Hypothalamus (tissue), 51 donors: Measurements from ENCODE around the gene ACSL5.
"Not testable (repeated sequence)": the region's sequence is repeated elsewhere in the genome, so short reads cannot be mapped to it uniquely, and the experiment has no call there.

Experiments
- DNase-seq, 51 donors: peaks; one replicate each; lab custom pipeline; 2025; lab: John Stamatoyannopoulos, UW

ACSL5 gene

DNA sequence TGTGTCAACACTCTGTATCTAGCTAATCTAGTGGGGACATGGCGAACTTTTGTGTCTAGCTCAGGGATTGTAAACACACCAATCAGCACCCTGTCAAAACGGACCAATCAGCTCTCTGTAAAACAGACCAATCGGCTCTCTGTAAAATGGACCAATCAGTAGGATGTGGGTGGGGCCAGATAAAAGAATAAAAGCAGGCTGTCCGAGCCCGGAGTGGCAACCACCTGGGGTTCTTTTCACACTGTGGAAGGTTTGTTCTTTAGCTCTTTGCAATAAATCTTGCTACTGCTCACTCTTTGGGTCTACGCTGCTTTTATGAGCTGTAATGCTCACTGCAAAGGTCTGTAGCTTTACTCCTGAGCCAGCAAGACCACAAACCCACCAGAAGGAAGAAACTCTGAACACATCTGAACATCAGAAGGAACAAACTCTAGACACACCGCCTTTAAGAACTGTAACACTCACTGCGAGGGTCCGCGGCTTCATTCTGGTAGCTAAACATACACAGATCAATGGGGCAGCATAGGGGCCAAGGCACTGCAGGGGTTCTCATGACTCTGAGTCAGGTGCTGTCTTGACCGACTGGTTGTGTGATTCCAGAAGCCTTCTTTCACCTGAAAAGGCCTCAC, 1.6 kb upstream of the ACSL5 start:
- DNase-seq = not testable (repeated sequence)

DNA sequence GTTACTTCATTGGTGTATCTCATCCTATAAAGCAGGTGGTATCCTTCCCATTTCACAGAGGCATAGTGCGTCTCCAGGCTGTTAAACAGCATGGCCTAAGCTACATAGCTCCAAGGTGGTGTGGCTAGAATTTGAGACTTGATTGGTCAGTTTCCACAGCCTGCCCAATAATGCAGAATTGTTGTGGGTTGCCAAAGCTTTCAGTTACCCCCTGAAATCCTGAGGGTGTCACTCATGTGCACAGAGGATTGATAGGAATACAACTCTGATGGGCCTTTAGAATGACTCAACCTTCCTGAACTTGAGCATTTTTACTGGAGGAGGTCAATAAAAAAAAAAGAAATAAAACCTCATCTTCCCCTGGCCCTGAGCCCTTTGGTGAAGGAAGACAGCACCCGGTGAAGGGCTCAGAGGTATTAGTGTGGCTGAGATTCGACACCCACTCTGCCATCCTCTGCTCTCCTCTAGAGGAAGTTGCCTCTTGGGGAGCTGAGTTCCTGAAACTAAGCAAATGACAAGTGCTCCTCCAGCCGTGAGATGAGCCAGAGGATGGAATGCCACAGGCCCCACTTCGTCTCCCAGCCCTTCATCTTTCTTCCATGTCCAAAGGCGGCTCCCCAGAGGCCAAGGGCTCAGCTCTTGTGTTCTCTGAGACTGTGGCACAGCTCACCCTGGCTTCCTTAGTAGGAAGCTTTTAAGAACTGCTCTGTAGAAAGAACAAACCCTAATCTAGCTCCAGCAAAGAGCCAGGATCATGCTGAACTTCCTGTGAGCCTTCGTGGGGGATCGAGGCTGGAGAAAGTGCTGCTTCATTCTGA, 1.0 kb downstream of the ACSL5 start:
- no peak for DNase-seq

DNA sequence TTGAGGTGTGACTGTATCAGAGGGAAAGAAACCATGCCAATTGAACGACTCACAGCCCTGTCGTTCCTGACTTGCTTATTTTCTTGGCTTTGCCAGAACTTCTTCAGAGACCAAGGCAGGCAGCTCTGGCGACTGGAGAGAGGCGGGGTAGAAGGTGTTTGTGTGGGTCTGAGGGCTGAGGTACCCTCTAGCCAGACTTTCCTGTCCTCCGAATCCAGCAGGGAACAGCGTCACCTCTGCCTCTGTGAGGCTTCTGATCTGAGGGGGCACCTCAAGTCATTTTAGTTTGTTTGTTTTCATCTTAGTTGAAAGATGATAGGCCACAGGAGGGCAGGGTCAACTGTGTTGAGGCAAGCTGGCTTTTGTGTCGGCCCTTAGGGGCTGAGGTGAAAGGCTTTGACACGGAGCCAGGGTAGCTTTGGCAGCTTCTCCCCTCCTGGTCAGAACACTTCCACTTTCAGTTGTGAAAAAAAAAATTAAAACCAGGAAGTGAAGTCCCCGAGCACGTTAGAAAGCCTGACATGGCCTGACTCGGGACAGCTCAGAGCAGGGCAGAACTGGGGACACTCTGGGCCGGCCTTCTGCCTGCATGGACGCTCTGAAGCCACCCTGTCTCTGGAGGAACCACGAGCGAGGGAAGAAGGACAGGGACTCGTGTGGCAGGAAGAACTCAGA, 1.9 kb downstream of the ACSL5 start:
- DNase-seq = peak in 8 of 51 donors; percentile 2 to 14 (median 6)

DNA sequence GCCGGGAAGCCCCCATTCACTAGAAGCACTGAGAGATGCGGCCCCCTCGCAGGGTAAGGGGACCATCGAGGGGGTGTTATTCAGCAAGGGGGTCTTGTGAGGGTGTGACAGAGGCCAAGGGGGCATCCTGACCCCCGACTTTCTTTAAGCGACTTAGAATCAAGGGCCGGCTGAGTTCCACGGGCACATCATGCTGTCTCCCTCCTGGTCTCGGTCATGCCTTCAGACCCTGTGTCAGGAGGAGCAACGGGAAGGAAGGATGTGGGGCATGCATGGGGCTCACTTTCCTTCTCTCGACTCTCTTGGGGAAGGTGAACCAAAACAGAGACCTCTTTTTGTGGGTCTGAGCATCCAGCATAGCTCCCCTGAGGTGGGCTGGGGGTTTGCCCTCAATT, 2.5 kb downstream of the ACSL5 start:
- DNase-seq = no peak

DNA sequence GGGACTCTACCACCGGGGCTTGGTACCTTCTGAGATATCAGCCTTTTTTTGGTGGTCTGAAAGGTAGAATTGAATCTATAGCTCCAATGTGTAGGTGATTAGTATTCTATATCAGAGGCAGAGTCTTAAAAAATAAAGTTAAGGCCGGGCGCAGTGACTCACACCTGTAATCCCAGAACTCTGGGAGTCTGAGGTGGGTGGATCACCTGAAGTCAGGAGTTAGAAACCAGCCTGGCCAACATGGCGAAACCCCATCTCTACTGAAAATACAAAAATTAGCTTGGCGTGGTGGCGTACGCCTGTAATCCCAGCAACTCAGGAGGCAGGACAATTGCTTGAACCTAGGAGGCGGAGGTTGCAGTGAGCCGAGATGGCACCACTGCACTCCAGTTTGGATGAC, 3.2 kb downstream of the ACSL5 start:
- DNase-seq = not testable (repeated sequence)

DNA sequence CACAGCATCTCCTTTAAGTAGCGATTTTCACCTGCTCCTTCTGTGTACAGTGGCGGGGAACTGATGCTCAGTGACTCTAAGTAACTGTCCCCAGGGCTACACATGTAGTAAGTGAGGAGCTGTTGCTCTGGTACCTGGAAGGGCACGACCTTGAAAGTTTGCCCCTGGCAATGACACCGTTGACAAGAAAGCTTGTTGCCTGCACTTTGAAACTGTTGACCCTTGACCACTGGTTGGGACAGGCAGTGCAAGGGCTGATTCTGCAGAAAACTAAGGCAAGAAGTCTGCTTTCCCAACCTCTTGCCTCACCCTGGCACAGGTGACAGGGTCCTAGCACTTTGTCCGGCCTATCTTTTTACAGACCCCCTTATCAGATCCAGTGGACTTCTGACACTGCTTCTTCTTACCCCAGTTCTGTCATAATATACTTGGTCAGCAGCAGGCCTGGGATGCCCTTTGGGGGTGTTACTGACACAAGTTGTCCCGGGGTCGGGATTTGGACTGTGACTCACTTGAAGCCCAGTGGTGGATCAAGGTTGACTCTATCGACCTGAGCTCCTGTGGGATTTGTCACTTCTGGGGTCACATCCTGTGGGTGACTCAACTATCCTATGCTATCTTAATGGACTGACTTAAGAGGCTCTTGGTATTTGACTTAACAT, 5.8 kb downstream of the ACSL5 start:
- no peak for DNase-seq

DNA sequence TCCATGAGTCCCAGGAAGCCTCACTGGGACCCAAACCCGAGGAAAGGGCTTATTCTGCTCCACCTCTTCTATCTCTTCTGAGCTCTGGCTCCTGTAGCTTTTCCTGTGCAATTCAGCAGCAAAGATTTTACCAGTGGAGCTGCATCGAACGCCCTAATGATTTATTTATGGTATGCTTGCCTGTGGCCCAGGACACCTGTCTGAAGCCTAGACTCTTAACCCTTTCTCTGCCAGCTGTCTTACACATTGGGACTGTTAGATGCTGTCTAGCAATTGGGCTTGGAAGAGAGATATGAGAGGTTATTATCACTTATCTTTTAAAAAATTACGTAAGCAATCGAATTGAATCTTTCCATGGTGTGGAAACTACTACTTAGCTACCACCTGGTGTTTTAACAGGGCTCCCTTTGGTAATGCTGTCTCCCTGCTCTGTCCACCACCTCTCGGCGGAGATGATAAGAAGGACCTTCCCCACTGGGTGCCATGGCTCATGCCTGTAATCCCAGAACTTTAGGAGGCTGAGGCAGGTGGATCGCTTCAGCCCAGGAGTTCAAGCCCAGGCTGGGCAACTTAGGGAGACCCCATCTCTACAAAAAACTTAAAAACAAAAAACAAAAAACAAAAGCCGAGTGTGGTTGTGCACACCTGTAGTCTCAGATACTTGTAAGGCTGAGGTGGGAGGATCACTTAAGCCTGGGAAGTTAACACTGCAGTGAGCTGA, 8.8 kb downstream of the ACSL5 start:
- DNase-seq = no peak

DNA sequence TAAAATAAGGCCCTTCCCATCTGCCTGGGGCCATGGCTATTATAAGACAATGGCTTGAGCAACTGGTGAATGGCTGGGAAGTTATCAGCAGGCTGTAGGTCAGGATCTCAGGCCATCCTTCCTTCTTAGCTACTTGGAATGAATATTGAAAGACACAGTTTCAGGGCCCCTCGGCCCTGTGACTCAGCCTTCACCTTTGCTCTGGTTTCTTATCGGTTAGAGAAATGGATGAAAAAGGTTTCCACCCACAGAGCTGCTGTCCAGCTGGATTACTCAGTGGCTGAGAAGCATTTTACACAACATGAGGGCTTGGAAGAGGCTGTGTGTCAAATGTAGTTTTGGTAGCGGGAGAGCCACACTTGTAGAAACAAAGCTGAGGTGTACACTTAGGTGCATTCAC, 9.4 kb downstream of the ACSL5 start:
- no peak for DNase-seq

DNA sequence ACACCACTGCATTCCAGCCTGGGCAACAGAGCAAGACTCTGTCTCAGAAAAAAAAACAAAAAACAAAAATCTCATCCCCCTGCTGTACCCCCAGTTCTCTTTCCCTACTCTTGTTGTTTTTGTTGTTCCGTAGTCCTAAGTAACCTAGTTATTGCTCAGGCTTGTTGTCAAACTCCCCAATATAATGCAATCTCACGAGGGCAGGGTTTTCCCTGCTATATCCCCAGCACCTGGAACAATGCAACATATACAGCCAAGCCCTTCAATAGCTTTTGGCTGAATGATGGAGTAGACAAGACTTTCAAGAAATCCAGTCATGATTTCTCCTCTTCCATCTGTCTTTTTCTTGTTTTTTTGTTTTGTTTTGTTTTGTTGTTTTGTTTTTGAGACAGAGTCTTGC, 10.2 kb downstream of the ACSL5 start:
- no peak for DNase-seq

DNA sequence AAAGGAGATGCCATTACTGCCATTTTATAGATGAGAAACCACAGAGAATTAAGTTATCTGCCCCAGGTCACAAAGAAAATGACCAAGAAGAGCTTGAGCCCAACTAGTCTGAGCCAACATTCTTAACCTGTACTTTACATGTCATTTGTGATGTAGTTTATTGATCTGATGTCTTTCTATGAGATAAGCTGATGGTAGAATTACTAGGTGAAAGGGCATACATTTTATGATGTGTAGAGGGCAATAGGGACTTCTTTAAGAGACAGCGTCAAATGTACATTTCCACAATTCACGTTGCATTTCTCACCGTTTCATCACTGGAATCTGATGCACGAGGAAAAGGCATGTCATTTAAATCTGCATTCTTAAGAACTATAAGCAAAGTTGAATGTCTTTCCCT, 11.3 kb downstream of the ACSL5 start:
- DNase-seq = no peak

DNA sequence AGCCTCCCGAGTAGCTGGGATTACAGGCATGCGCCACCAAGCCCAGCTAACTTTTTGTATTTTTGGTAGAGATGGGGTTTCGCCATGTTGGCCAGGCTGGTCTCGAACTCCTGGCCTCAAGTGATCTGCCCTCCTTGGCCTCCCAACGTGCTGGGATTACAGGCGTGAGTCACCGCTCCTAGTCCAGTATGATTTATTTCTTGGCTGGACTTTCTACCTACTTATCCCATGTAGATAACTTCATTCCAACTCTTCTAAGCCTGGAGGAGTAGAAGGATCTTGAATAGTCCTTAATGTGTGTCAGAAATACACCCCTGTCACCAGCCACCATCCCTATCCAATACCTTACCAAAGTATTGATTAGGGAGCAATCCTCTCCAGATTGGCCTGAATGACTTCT, 14.1 kb downstream of the ACSL5 start:
- not testable (repeated sequence) for DNase-seq

DNA sequence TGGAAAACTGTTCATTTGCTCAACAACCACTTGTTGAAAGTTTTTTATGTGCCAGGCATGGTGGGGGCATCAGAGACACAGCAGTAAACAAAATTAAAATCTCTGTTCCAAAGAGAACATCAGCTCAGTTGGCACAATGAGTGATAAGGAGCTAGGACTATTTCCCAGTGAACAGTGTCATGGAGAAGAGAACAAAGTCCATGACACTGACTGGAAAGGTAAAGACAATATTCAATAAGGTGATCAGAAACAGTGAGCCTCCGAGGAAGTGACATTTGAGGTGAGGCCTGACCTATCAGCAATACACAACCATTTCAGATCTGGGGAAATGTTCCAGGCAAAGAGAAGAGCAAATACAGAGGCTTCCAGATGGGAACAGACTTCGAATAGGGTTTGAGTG, 14.6 kb downstream of the ACSL5 start:
- DNase-seq = no peak

DNA sequence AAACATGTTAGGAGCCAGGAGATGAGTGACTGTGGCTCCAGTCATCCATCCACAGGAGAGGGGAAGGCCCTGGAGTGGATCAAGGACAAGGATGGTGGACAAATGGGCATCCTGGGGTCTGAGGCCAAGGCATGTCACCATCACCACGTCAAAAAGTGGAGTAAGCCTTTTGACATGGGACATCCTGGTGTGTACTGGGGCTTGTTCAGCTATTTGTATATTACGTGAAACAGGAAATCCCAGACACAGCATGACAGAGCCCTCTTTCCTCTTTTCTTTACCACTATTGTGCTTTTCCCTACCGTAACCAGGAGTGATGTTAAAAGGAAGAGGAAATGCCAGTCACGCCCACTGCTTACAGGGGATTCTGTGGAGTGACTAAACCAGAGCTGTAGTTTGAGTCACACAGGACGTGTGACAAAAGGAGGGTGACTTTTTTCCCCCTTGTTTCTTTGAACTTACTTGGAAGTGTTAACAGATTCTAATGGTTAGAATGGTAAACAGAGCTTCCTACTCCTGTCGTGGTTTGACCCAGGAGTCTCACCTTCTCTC, 15.4 kb downstream of the ACSL5 start:
- no peak for DNase-seq

DNA sequence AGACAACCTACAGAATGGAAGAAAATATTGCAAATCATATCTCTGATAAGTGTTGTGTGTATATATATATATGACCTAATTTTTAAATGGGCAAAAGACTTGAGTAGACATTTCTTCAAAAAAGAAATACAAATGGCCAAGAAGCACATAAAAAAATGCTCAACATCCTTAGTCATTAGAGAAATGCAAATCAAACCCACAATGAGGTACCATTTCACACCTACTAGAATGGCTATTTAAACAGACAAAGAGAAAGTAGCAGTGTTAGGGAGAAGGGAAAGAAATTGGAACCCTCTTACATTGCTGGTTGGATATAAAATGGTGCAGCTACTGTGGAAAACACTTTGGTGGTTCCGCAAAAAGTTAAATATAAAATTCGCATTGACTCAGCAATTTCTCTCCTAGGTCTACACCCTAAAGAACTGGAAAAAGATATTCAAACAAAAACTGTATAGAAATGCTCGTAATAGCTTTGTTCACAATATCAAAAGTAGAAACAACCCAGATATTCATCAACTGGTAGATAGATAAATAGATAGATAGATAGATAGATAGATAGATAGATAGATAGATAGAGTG, 16.3 kb downstream of the ACSL5 start:
- no peak for DNase-seq

DNA sequence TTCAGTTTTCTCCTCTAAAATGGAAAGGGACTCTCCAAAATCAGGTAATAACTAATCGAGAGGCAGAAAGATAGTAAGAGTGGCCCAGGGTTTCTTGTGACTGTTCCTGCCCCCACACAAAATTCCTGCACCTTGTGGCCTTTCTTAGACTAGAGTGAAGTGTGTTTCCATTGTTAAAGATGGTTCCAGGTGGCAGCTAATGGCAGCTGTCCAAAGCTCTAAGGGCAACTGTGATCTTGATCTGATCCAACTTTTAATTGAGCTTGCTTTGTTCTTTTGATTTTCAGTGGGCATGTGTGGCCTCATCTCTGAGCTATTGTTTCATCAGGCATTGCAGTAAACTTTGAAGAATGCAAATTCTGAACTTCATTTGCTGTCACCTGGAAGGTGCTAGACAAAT, 19.4 kb downstream of the ACSL5 start:
- DNase-seq = no peak

DNA sequence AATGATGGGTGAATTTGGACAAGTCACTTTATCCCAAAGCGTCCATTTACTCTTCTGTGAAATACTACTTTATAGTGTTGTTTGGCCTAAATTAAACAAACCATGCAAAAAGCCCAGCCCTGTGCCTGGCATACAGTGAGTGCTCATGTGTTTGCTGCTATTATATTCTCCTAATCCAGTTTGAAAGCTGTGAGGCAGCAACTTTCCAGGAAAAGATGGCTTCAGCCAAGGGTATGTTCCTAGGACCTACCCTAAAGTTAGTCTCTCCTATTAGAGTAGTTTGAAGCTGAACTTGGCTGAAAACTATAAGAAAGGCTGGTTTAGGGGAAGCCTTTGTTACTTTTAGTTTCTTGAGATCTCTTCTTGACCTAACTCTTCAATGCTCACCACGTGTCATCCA, 19.9 kb downstream of the ACSL5 start:
- DNase-seq = no peak

DNA sequence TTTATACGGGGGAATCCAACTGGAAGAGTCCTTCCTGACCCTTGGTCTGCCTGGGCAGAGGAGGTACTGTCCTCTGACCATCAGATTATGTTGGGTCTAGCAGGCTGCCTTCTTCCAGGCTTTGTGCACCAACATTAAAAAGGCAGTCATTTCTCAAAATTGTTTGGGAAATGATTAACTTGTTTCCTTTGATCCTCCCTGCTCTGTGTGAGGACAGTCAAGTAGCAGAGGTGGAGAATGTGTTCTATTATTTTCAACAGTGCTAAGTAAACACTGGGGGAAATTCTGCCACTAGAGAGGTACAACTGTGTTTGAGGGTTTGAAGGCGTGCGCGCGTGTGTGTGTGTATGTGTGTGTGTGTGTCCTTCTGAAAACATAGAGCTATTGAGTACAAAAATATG, 20.6 kb downstream of the ACSL5 start:
- no peak for DNase-seq

DNA sequence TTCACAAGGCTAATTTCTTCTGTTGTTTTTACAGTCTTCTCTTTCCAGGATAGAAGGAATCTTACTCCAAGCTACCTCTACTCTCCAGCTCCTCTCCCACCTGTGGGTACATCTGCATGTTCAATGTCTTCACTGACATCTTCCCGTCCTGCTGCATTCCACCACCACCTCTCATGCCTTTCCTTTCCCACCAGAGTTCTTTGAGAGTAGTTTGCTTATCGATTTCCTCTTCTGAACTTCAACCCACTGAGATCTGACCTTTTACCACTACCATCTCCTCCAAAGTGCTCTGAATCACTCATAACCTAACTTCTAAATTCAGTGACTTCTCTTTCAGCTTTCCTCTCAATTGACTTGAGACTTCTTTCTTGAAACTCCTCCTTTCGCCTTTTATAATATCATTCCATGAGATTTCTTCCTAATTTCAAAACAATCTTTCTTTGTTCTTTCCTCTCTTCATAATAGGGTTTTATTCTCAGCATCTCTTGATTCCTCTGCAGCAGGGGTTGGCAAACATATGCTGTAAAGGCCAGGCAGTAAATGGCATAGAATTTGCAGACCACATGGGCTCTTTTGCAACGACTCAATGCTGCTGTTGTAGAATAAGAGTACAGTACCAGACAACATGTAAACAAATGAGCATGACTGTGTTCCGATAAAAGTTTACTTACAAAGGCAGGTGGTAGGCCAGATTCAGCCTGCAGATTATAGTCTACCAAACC, 22.1 kb downstream of the ACSL5 start:
- no peak for DNase-seq

DNA sequence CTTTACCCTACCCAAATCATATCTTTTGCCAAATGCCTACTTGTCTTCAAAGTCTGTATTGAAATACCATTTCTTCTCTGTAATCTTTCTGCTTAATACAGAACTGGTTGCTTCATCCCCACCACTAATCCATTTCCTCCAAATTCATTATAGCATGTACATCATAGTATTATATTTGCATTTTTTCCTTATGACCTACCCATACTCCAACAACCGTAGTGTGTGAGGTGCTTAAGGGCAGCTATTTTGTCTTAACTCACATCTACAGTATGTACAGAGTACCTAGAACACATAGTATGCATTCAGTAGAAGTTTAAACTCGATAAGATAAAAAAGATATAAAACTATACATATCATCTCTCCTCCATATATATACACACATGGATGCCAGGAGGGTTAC, 23.7 kb downstream of the ACSL5 start:
- no peak for DNase-seq
